ENCODE data around the gene GPC4.
"Not testable (repeated sequence)": the region's sequence is repeated elsewhere in the genome, so short reads cannot be mapped to it uniquely, and the experiment has no call there.

The GPC4 gene

DNA sequence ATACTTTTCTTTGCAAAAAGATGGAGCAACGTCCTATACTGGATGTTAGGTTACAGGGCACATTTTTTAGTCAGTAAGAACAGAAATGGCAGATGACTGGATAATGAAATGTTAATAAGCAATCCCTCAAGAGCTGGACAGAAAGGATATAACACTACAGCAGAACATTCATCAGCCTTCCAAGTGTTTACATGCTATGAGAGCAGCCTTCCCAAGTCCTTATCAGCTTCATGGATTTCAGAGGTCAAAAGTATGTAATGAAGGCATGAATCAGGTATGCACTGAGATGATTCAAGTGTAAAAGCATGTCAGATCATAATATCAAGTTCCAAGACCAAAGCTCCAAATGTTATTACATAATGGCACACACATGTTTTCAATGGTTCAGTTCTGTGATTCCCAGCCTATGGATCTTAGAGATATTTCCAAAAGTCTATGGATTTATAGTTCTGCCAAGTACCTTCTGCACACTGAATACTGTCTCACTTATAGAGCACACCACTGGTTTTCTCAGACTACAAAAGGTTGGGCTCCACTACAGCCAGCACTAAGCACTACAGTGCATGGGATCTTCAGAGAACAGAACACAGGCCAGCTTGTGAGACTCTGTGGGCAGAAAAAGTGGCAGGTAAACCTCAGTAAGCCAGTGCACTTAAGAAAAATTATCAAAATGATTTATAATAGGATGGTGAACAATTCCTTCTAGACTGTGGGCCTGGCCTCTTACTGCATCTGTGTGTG lies 49.2 kb downstream of the GPC4 start:
- no peak for DNase-seq

DNA sequence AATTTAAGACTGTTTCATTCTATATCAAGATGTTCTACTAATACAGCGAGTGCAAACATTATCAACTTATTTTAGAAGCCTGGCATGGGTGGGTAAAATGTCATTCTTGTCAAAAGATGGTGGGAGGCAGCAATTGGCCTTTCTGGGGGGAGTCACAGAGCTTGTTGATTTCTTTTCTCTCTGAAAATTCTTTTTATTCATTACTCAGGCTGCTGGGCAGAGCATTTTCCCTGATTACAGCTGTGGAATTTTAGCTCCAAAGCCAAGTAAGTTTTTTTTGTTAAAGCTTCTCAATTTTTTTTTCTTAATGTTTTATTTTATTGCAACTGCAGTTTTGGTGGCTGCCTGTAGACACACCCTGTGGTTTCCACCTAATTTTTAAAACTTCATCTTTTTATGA lies 50.4 kb downstream of the GPC4 start:
- no peak for DNase-seq

DNA sequence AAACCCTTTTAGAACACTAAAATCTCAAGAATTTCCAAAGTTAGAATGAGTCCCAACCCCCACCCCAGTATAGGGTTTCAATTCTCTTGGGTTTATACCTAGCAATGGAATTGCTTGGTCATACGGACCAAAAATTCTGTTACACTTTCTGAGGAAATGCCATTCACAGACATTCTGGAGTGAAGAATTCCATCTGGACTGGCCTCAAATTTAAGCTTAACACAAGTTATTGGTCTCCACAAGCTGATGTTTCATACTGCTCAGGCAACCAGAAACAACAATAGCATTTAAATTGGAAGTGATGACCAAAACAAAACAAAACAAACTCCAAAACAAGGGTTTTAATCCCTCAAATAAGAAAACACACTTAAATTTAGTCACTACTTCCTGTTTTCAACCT lies 51.1 kb downstream of the GPC4 start:
- DNase-seq: no peak

DNA sequence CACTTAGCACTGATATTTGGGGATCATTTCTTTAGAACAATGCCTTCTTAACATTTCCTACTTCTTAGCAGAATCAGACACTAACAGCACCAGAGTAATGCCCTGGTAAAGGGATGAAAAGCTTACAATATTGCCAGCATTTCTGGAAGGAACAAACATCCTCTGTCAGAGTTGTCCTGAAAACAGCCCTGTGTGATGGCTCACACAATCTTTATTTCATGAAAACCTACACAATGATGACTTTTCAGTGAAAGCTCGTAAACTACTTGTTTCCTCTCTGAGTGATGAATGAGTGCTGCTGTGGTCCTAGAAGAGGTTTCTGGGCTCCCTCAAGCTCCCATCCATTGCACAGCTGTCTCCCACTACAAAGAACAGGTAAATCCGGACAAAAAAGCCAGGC lies 52.8 kb downstream of the GPC4 start:
- DNase-seq: no peak

DNA sequence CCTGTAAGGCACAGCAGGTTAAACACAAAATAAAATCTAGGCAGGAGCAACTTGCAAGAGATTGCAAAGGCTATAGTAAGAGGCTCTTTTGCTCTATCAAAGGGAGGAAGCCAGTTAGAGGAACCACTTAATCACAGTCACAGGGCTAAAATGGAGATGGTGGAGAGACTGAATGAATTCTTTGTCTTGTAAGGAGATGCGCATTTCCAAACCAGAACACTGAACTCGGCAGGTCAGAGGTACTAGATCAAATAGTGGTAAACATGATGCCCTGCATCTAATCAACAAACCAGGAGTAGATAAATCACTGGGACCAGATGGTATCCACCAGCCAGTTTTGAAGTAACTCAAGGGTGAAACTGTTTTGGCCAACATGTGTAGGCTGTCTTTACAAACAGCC lies 55.8 kb downstream of the GPC4 start:
- DNase-seq: no peak

DNA sequence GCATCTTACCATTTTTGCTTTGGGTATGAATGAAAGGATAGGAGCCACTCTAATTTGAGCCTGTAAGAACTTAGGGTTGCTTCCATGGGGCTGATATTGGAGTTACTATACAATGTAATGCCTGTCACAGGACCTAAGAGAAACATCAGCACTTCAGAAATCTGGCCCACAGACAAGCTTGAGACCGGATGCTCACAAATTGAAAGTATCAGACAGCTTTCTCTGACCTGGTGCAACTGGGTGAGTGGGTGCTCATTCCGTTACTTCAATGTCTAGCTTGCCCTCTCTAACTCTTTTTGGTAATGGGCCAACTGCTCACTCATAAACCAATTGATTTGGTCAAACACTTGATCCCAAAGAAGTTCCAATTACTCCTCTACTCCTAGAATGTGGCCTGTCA lies 62.1 kb downstream of the GPC4 start:
- no peak for DNase-seq

DNA sequence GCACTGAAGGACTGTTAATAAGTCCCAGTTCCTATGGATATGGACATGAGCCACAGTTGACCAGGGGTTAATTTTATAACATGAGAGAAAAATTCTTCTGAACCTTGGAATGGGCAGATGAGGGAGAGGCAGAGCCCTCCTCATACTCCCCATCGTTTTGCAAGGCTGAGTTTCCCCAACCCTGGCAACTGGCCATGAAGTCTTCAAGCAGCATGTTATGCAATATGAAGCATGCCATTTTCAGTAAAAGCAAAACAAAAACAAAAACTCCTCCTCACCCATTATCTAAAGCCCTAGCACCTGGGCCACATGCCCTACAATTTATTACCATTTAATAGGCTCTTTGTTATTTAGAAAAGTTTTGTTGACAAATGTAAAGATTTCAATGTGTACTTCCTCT lies 64.5 kb downstream of the GPC4 start:
- DNase-seq: no peak

DNA sequence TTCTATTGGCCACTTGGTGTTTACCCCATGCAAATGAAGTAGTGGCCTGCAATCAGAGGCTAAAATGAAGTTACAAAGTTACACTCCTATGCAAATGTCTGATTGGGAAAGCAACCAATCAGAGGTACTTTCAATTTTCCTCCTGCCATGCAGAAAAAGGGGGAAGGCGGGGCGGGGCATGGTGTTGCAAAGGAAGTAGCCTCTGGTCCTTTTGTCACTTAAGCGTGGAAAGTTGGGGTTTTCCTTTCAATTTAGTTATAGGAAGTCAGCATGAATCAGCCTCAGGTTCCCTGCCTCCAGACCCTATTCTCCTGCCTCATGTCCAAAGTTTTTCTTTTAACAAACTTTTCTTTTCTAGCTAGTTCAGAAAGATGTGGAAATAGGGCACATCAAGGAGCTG lies 69.3 kb downstream of the GPC4 start:
- DNase-seq: no peak

DNA sequence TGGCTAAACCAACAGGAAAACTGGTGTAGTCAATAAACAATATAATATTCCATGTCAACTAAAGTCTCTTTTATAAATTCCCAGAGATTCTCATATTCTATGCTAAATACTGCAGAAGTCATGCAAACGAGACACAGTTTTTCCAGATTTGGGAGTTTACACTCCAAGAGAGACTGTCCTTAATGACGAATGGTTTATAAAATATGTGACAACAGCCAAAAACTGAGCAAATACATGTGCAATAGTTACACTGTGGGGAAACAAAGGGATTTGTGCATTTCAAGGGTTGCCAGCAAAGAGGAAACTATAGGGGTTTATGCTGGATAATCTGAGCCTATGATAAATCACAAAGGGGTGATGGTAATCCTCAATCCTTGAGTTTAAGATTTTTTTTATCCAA lies 75.7 kb downstream of the GPC4 start:
- DNase-seq: no peak

DNA sequence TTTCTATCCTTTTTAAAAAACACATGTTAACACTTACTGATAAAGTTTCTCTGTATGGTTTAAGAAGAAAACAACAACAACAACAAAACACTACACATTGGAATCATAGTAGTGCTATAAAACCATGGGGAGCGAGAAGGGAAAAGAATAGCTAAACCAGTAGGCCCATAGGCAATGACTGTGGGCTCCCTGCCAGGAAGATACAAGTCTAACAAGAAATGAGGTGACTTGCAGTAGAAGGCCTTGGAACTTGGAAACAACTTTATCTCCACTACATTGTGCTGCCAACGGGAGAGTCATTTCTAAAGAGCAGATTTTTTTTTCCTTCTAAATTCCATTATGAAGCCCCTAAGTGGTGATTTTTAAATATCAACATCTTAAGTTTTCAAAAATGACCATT lies 78.0 kb downstream of the GPC4 start:
- DNase-seq: no peak

DNA sequence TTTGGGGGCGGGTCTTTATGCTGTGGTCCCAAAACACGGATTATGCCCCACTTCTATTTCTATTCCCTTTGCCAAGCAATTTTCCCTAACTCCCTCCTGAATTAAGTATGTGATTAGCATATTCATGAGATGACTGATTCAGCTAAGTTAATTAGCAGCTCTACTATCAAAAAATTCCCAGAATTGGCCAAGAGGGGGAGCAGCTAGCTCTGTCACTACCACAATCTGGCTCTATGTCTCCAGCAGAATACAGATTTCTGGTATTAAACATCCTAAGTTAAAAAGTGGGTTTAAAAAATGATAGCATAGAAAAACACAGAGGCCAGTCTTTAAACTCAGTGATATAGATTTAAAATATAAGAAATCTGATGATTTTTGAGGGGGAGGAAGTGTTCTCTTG lies 80.3 kb downstream of the GPC4 start:
- DNase-seq: no peak

DNA sequence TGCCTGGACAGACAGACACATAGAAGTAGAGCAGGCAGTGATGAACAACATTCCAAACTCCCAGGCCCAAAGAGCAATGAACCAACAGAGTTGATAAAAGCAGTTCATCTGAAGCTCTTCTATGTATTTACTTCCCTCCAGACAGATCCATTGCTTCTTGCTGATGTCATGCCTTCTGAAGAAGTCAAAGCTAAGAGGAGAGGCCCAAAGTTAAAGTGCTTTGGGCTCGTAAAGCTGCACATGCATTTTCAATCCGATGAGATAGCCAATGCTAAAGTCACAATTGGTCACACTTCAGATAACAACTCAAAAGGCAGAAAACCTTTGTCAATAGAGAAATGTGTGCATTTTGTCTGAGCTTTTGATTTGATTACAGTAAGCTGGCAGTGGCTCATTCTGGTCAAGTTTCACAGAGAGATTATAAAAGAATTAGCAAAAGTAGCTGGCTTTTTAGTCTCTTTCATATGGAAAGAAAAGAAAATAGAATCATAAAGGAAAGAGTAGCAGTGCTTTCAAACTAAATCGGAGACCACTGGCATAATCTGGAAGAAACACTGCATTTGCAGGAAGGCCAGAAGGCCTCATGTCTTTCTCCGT lies 82.0 kb downstream of the GPC4 start:
- DNase-seq: no peak

DNA sequence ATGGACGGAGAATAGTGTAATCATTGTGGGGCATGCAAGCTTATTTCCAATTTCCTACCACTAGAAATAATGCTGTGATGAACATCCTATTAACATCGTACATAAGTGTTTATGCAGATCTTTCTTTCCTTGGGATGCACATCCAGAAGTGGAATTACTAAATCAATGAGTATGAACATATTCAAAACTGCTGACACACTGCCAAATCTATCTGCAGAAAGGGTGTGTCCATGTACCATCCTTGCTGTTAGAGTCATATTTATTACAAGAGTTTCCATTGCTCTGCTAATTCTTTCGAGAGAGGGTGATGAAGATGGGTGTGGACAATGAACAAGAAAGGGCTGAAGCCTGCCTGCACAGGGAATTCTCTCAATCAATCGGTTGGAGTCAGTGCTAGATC lies 82.6 kb downstream of the GPC4 start:
- no peak for DNase-seq

DNA sequence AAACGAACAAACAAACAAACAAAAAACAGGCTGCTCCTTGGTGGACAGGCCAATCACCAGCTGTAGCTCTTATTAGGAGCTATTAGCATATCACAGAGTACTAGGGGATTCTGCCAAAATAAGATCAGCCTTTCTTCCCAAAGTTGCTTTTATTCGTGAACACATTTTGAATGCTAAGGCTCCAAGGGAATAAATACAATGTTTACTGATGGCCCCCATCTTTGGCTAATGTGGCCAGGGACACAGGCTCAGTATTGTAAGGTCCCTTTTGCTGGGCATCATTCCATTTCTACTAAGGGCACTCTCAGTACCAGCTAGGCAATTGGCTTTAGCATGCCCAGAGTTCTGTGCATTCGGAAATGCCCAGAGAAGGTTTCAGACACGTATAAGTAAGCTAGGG lies 84.3 kb downstream of the GPC4 start:
- DNase-seq: no peak

DNA sequence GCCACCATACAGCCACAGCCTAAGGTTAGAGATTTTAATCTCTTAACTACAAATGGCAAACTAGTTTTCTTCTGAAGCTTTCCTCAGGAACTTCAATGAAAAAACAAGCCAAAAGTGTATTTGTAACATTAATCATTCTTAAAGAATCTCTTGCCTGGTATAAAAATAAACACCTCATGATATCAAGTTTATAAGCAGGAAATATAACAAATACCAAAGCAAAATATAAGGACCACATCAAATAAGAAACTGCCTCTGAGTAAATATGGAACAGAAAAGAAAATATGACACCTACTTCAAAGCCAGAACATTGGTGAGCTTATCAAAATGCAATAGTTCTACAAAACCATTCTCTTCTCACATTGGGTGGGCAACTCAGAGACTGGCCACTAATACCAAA lies 89.9 kb downstream of the GPC4 start:
- DNase-seq: no peak

DNA sequence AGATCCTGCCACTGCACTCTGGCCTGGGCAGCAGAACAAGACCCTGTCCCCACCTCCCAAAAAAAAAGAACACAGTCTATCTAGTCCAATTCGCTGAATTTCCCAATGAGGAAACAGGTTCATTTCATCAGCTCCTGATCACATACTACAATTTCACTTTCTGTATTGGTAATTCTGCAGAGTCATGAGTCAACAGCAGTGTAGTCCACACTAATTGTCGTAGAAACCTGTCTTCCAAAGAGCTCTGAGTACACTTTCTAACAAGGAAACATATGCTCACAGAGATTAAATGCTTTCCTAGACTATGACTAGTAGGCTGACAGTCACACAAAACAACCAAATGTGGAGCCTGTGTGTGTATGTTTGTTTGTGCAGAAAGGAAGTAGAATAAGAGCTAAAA lies 91.9 kb downstream of the GPC4 start:
- no peak for DNase-seq

DNA sequence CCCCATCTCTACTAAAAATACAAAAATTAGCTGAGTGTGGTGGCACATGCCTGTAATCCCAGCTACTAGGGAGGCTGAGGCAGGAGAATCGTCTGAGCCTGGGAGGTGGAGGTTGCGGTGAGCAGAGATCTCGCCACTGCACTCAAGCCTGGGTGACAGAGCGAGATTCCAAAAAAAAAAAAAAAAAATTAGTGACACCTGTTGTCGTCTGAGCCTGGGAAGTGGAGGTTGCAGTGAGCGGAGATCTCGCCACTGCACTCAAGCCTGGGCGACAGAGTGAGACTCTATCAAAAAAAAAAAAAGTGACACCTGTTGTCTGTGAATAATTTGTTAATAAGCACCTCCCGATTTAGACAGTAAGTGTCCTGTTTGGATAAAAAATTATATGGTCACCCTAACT lies 93.0 kb downstream of the GPC4 start:
- not testable (repeated sequence) for DNase-seq

DNA sequence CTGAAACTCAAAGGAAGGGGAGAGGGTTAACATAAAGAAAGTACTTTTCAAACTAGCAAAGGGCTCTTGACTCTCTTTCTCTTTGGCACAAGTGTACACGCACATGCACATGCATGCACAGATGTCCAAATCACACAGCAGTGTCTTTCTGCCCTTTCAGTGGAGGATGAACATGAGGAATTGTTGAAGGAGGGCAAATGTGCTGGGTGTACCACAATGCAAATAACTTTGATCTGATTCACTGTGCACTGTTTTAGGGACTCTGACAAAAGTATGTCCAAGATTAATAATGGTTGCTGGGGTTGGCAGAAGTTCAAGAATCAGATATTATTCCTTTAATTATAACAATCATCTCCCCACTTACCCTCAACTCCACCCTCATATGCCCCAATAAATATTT lies 93.8 kb downstream of the GPC4 start:
- DNase-seq: no peak

DNA sequence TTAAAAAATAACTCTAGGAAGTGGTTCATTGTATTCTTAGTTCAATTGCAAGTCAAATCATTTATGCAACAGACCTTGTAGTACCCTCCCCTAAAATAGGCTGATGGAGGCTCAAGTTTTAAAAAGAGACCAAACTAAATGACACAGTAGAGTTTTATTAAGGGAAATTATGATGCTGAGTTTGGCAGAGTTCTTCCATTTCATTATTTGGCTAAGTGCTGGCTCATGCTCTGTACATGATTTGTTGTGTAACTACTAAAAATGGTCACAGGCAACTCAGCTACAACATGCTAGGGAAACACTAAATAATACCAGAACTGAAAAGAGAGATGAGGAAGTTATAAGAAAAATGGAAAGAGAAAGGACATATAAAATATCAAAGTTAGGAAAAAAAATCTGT lies 101.0 kb downstream of the GPC4 start:
- no peak for DNase-seq

DNA sequence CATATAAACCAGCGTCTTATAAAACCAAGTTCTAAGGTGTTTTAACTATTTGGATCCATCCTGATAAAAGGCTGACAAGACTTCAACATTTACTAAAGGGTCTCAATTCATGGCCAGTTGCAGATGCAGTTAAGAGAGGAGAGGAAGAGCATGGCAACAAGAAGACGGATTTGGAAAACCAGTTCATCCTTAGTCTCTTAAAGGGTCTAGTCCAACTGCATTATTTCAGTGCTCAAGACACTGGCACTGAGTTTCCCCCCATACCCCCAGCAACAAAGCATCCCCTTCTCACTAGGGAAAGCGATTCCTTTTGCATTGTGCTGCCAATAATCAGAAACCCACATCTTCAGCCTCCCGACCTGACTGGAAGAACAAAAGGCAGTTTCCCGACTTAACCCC lies 106.8 kb downstream of the GPC4 start:
- no peak for DNase-seq

DNA sequence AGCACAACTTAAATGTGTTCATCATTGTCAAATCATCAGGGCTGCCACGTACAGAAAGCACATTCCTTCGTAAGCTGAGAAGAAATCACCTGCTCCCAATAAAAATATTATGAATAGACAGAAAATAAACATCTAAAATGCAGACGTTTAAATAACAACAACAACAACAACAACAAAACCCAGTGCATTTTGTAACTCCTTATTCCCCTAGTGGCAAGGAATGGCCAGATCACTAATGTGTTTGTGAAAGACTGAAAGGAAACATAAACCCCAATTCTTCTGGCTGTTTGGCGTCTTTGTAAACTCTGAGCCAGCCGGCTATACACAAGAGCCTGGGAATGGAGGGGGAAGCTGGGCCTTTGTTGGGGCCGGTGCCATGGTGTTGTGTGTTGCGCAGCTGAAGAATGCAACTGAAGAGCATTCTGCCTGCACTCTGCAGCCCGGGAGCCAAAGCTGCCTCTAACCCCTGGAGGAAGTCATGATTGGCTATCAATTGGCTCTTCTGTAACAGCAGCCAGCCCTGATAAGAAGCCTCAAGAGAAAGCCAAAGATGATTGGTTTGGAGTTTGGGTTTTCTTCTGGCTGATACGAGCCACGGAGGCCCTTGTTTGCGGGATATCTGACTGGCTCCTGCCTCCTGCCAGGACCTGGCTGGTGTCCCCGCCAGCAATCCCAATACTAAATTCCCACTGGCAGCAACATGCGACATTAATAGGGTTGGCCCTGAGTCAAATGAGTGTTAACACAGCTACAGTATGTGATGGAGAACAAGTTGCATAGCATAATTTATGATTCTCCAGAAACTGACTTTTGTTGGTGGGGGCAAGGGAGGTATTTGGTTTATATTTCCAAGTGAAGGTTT lies 107.4 kb downstream of the GPC4 start:
- DNase-seq: no peak

DNA sequence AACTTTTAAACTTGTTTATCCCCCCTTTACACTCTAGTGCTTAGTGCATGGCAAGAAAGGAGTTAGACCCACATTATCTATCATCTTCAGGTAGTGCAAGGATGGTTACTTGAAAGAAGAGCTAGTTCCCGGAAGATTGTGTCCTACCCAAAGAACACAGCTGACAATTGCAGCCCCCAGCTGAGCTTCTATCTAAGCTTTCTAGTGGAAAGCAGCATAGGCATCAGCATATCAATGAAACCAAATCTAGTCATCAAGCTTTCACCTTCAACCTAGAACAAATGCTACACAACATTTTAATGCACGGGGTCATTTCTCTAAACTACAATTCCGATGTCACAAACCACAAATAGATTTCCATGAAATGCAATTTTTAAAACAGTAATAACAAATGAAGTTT lies 108.2 kb downstream of the GPC4 start:
- no peak for DNase-seq

DNA sequence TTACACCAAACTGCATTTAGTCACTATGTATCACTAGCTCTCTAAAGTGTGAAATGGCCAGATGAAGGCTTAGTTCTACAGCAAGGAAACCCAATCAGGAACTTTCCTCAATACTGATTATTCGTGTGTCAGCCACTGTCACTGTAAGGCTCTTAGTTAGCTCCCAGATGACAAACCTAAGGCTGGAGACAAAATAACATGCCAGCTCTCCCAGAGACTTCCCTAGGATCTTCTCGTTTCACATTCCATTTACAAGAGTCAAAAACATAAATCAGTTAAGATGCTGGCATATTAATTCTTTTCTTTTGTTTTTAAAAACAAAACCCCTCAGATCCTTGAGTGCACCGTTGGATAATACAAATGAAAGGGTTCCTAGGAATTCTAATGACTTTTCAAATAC lies 109.0 kb downstream of the GPC4 start:
- no peak for DNase-seq

DNA sequence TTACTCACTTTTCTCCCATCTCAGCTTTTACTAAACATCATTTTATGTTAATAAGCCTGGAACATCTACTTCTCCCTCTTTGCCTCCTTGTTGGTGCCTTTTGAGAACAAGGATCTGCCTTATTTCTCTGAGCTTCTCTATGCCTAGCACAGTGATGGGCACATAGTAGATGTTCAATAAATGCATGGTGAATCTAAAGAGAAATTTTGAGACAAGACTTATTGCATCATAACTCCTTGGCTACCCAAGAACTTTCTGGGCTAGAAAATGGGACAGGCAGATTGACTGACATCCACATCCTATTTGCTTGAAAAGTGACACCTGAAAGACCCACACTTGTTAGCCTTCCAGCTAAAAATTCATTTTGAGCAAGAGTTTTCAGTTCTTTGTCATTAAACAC lies 109.9 kb downstream of the GPC4 start:
- no peak for DNase-seq
